ENCODE results near the gene TEN1.

Gene TEN1

GRCh38 chr17:75980188-75981018 is 1.4 kb downstream of the TEN1 start (continued):
- no peak for TF ChIP-seq ZNF645 (tag by site-specific recombination; IDR thresholded peaks at IDR 0.05)

GRCh38 chr17:75981019-75981615 is 2.1 kb downstream of the TEN1 start:
- TF ChIP-seq ZNF114 (tag by site-specific recombination; IDR thresholded peaks at IDR 0.05) (no peak), ZNF169 (tag by site-specific recombination; IDR thresholded peaks at IDR 0.05) (no peak), ZNF580 (tag by site-specific recombination; IDR thresholded peaks at IDR 0.05) (no peak), AEBP2 (tag by site-specific recombination; IDR thresholded peaks at IDR 0.05; ENCODE audit: borderline replicate concordance) (no peak), ZNF16 (tag by site-specific recombination; IDR thresholded peaks at IDR 0.05; ENCODE audit: low read depth) (no peak), ZSCAN30 (tag by site-specific recombination; IDR thresholded peaks at IDR 0.05) (no peak), ZNF670 (tag by site-specific recombination; IDR thresholded peaks at IDR 0.05; ENCODE audit: low read depth) (no peak), SETDB1 (IDR thresholded peaks at IDR 0.05; ENCODE audit: insufficient read length, low read length) (no peak), ZNF529 (tag by site-specific recombination; IDR thresholded peaks at IDR 0.05; ENCODE audit: insufficient replicate concordance) (no peak), ZIC2 (tag by site-specific recombination; IDR thresholded peaks at IDR 0.05) (no peak), ZNF777 (tag by site-specific recombination; IDR thresholded peaks at IDR 0.05; ENCODE audit: borderline replicate concordance) (no peak), ZBTB7A (tag by site-specific recombination; IDR thresholded peaks at IDR 0.05; ENCODE audit: low read depth) (no peak), ZNF610 (tag by site-specific recombination; IDR thresholded peaks at IDR 0.05; ENCODE audit: borderline replicate concordance) (no peak), ZNF449 (tag by site-specific recombination; IDR thresholded peaks at IDR 0.05) (no peak), BCL6B (tag by site-specific recombination; IDR thresholded peaks at IDR 0.05) (no peak)
- ChIA-PET CTCF (interaction anchor here (0.6 to 2.5 kb wide), 4 partner anchors 17 to 24 kb away, joined by 3 to 15 read pairs (median 9); partner anchors contain the start of gene CDK3), POLR2A (interaction anchor here (0.5 to 1.4 kb wide), 6 partner anchors 10 to 377 kb away, joined by 3 to 6 read pairs (median 4); partner anchors contain the start of gene CDK3)
- Histone ChIP-seq H3K4me1 (ENCODE audit: control insufficient read depth, insufficient read depth, low read length) (peaks cover 20% of the 10 kb centered on the region), H3K36me3 (ENCODE audit: control insufficient read depth in 2 of 2, insufficient read depth in 1 of 2, low read length in 2 of 2) (peaks cover 0 to 8% of the 10 kb centered on the region in 2 experiments; a peak in 1 of 3 replicates), H3K27ac (ENCODE audit: extremely low read depth, low read depth, low read length) (no peak overlapping the region), H3K4me3 (ENCODE audit: low read depth, low read length) (no peak overlapping the region), H3K9me3 (ENCODE audit: control insufficient read depth, insufficient read depth, low read depth, low read length) (no peaks in the 10 kb centered on the region)
